Measurements from ENCODE around the gene SELENOT. TPM values are rescaled to one million over a fixed set of nuclear protein-coding genes. Genes with fewer than 3 reads are reported as not detected.

SELENOT gene
- polyA plus RNA-seq, 1 donor from 2014 or later, result 268 TPM

GRCh38 chr3:150636258-150636657 is 33.1 kb downstream of the SELENOT start:
- Histone ChIP-seq H3K4me3 (ENCODE audit: low read length) (no peak overlapping the region), H3K79me2 (replicated peaks; ENCODE audit: insufficient read depth, low read length) (no peaks in the 10 kb centered on the region), H3K9ac (ENCODE audit: low read length) (no peak overlapping the region), H3K27me3 (ENCODE audit: insufficient read depth, low read depth, low read length) (no peaks in the 10 kb centered on the region), H3K27ac (ENCODE audit: low read length) (no peak overlapping the region), H4K20me1 (ENCODE audit: insufficient read depth) (no peaks in the 10 kb centered on the region), H3K9me2 (ENCODE audit: insufficient read depth, low read length) (no peaks in the 10 kb centered on the region), H3K4me2 (ENCODE audit: low read length) (no peak overlapping the region), H3K9me3 (ENCODE audit: low read length) (no peaks in the 10 kb centered on the region), H3F3A (ENCODE audit: insufficient read depth, low read length, poor library complexity, severe bottlenecking) (no peaks in the 10 kb centered on the region), H3K36me3 (ENCODE audit: insufficient read depth, low read length) (no peaks in the 10 kb centered on the region), H2AFZ (ENCODE audit: low read depth, low read length) (no peak overlapping the region)
- TF ChIP-seq TAF1 (IDR thresholded peaks at IDR 0.05; ENCODE audit: low read depth) (no peak), EZH2 (IDR thresholded peaks at IDR 0.05; ENCODE audit: borderline replicate concordance, insufficient read depth, low read length, poor library complexity, severe bottlenecking) (no peak), SMC3 (conservative IDR thresholded peaks at IDR 0.05; ENCODE audit: poor library complexity) (no peak), MXI1 (conservative IDR thresholded peaks at IDR 0.05; ENCODE audit: poor library complexity, severe bottlenecking) (no peak), CTCF (IDR thresholded peaks at IDR 0.05; ENCODE audit: poor library complexity, severe bottlenecking) (no peak), EP300 (conservative IDR thresholded peaks at IDR 0.05; ENCODE audit: poor library complexity, severe bottlenecking) (no peak), POLR2AphosphoS5 (IDR thresholded peaks at IDR 0.05) (no peak), RAD21 (conservative IDR thresholded peaks at IDR 0.05) (no peak), REST (IDR thresholded peaks at IDR 0.05; ENCODE audit: borderline replicate concordance) (no peak)

GRCh38 chr3:150639262-150639661 is 36.1 kb downstream of the SELENOT start:
- no peak overlapping the region for H3K27ac ChIP-seq (ENCODE audit: low read length)
- no peaks in the 10 kb centered on the region for H3K79me2 ChIP-seq (replicated peaks; ENCODE audit: insufficient read depth, low read length)
- H3K27me3 ChIP-seq (ENCODE audit: insufficient read depth, low read depth, low read length), result no peaks in the 10 kb centered on the region
- H3K36me3 ChIP-seq (ENCODE audit: insufficient read depth, low read length), result no peaks in the 10 kb centered on the region
- H2AFZ ChIP-seq (ENCODE audit: low read depth, low read length), result no peak overlapping the region
- H4K20me1 ChIP-seq (ENCODE audit: insufficient read depth), result no peaks in the 10 kb centered on the region
- TF ChIP-seq POLR2AphosphoS5 (IDR thresholded peaks at IDR 0.05) (no peak), RAD21 (conservative IDR thresholded peaks at IDR 0.05) (no peak), MXI1 (conservative IDR thresholded peaks at IDR 0.05; ENCODE audit: poor library complexity, severe bottlenecking) (no peak), EZH2 (IDR thresholded peaks at IDR 0.05; ENCODE audit: borderline replicate concordance, insufficient read depth, low read length, poor library complexity, severe bottlenecking) (no peak), EP300 (conservative IDR thresholded peaks at IDR 0.05; ENCODE audit: poor library complexity, severe bottlenecking) (no peak), TAF1 (IDR thresholded peaks at IDR 0.05; ENCODE audit: low read depth) (no peak), REST (IDR thresholded peaks at IDR 0.05; ENCODE audit: borderline replicate concordance) (no peak), SMC3 (conservative IDR thresholded peaks at IDR 0.05; ENCODE audit: poor library complexity) (no peak), CTCF (IDR thresholded peaks at IDR 0.05; ENCODE audit: poor library complexity, severe bottlenecking) (no peak)
- H3K4me3 ChIP-seq (ENCODE audit: low read length), result no peak overlapping the region
- no peaks in the 10 kb centered on the region for H3F3A ChIP-seq (ENCODE audit: insufficient read depth, low read length, poor library complexity, severe bottlenecking)
- H3K4me2 ChIP-seq (ENCODE audit: low read length), result no peak overlapping the region
- H3K9me2 ChIP-seq (ENCODE audit: insufficient read depth, low read length), result no peaks in the 10 kb centered on the region
- no peaks in the 10 kb centered on the region for H3K9me3 ChIP-seq (ENCODE audit: low read length)
- H3K9ac ChIP-seq (ENCODE audit: low read length), result no peak overlapping the region

All from neural cell (in vitro differentiated cells).